Caco-2 (cell line): ENCODE measurements around the gene LRP1B. TPM values are rescaled to one million over a fixed set of nuclear protein-coding genes. Genes with fewer than 3 reads are reported as not detected.

ENCODE experiments used
- BruUV-seq: library from RNA; stranded (reverse); fragments of 400-500 nt; replicated peaks from 2 replicates; lab custom pipeline; 2021; lab: Mats Ljungman, UMichigan
- CTCF ChIA-PET: fragments of 300-600 bp; sonication (Branson Sonifier 250); formaldehyde crosslinking; loops from one replicate; lab custom pipeline; 2022; ENCODE audit warnings: antibody characterized with exemption; lab: Charles Lee
- POLR2A ChIA-PET: fragments of 300-600 bp; sonication (Branson Sonifier 250); formaldehyde crosslinking; loops from one replicate; lab custom pipeline; 2022; ENCODE audit warnings: antibody characterized with exemption; lab: Charles Lee
- DNase-seq, 2 experiments: peaks; one replicate each; pipeline versions ENCODE4 v3.0.0 to v3.0.0-alpha.2; 2020 to 2022
- H3K27me3 ChIP-seq: replicated peaks from 2 replicates; pipeline ENCODE4 v1.6.0; 2011; ENCODE audit warnings: low read length; ENCODE audit not compliant: control insufficient read depth, insufficient read depth
- H3K36me3 ChIP-seq: 2 replicates; pipeline ENCODE4 v1.5.1; 2011; ENCODE audit warnings: low read length; ENCODE audit not compliant: control insufficient read depth, insufficient read depth
- H3K4me1 ChIP-seq: fragments of 250-450 bp; sonication (Bioruptor Pico); 2 replicates; pipeline ENCODE4 v1.5.1; 2020; ENCODE audit warnings: mild to moderate bottlenecking
- H3K4me3 ChIP-seq: 2 replicates; pipeline ENCODE4 v1.5.1; 2011; ENCODE audit warnings: low read depth, mild to moderate bottlenecking, control low read depth, low read length
- H3K9me3 ChIP-seq: fragments of 250-450 bp; sonication (Bioruptor Pico); 2 replicates; pipeline ENCODE4 v1.5.1; 2020; ENCODE audit warnings: mild to moderate bottlenecking, moderate library complexity
- H3K27ac Mint-ChIP-seq: one replicate; pipeline ENCODE4 v1.8.0; 2022; ENCODE audit warnings: mixed read lengths; ENCODE audit not compliant: unreplicated experiment
- H3K27me3 Mint-ChIP-seq: one replicate; pipeline ENCODE4 v1.8.0; 2022; ENCODE audit warnings: mixed read lengths; ENCODE audit not compliant: insufficient read depth, unreplicated experiment
- H3K36me3 Mint-ChIP-seq: one replicate; pipeline ENCODE4 v1.8.0; 2022; ENCODE audit warnings: mild to moderate bottlenecking, mixed read lengths; ENCODE audit not compliant: insufficient read depth, unreplicated experiment
- H3K4me1 Mint-ChIP-seq: one replicate; pipeline ENCODE4 v1.8.0; 2022; ENCODE audit warnings: low read depth, mixed read lengths; ENCODE audit not compliant: unreplicated experiment
- H3K4me3 Mint-ChIP-seq: one replicate; pipeline ENCODE4 v1.8.0; 2022; ENCODE audit warnings: mild to moderate bottlenecking, moderate library complexity, mixed read lengths; ENCODE audit not compliant: unreplicated experiment
- H3K9me3 Mint-ChIP-seq: one replicate; pipeline ENCODE4 v1.8.0; 2022; ENCODE audit warnings: mixed read lengths; ENCODE audit not compliant: unreplicated experiment
- CTCF ChIP-seq, 2 experiments: fragments of 200-600 bp in 1 of 2; IDR thresholded peaks; 1 replicate in 1 of 2; 2 replicates in 1 of 2; pipeline versions ENCODE4 v1.5.1 to v1.8.0; 2011 to 2022; ENCODE audit warnings: antibody characterized with exemption in 1 of 2, control low read depth in 1 of 2, inconsistent platforms in 1 of 2, low read depth in 1 of 2, low read length in 1 of 2, mild to moderate bottlenecking in 1 of 2, moderate library complexity in 1 of 2; ENCODE audit not compliant: insufficient read depth in 1 of 2, severe bottlenecking in 1 of 2, unreplicated experiment in 1 of 2
- intact Hi-C: fragments of 100-400 bp; cut with micrococcal nuclease; formaldehyde crosslinking; loops from one replicate; pipeline ENCODE4 v1.10.0; 2022; ENCODE audit not compliant: unreplicated experiment
- total RNA-seq: library from RNA; stranded (reverse); gene quantifications from 2 replicates; pipeline ENCODE4 v1.2.3, GENCODE V29; 2022

LRP1B gene
- total RNA-seq, 1 experiment from 2014 or later: not detected

GRCh38 chr2:140363131-140363530 is 1767.7 kb downstream of the LRP1B start:
- Histone ChIP-seq H3K4me3 (no peak overlapping the region), H3K36me3 (no peaks in the 10 kb centered on the region), H3K4me1 (no peaks in the 10 kb centered on the region), H3K27me3 (no peaks in the 10 kb centered on the region), H3K9me3 (no peaks in the 10 kb centered on the region)
- no peak for TF ChIP-seq CTCF (IDR thresholded peaks at IDR 0.05; ENCODE audit: insufficient read depth in 1 of 2, low read depth in 1 of 2, low read length in 1 of 2, severe bottlenecking in 1 of 2, unreplicated experiment in 1 of 2)
- Mint-ChIP-seq H3K27ac (no peak overlapping the region), H3K4me1 (no peaks in the 10 kb centered on the region), H3K36me3 (no peaks in the 10 kb centered on the region), H3K27me3 (peaks cover 9% of the 10 kb centered on the region), H3K4me3 (no peak overlapping the region), H3K9me3 (no peaks in the 10 kb centered on the region)
- POLR2A ChIA-PET: no interaction called here
- CTCF ChIA-PET: no interaction called here
- intact Hi-C loops: no loop called here
- no TSS peak for BruUV-seq
- no peak for DNase-seq

DNA sequence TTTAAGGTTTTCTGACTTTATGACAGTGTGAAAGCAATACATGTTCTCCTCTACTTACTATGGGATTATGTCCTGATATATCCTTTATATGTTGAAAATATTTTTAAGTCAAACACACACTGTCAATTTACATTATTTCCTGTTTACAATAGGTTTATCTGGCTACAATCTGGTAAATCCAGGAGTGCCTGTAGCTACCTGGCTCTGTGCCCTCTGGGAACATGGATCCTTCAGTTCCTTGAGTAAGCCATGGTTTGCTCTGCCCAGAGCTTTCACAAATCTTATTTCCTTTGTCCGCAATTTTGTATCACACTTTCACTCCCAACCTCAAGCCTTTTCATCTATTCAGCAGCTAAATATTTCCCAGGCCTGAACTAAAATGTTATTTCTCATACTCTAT is 1768.5 kb downstream of the LRP1B start:
- Histone ChIP-seq H3K27me3 (no peaks in the 10 kb centered on the region), H3K9me3 (no peaks in the 10 kb centered on the region), H3K4me1 (no peaks in the 10 kb centered on the region), H3K36me3 (no peaks in the 10 kb centered on the region), H3K4me3 (no peak overlapping the region)
- H3K9me3 Mint-ChIP-seq: no peaks in the 10 kb centered on the region
- H3K4me3 Mint-ChIP-seq: no peak overlapping the region
- ChIA-PET POLR2A (no interaction called here), CTCF (no interaction called here)
- intact Hi-C loops: no loop called here
- no peaks in the 10 kb centered on the region for H3K4me1 Mint-ChIP-seq
- peaks cover 9% of the 10 kb centered on the region for H3K27me3 Mint-ChIP-seq
- no peak for DNase-seq
- H3K27ac Mint-ChIP-seq: no peak overlapping the region
- TF ChIP-seq CTCF (IDR thresholded peaks at IDR 0.05; ENCODE audit: insufficient read depth in 1 of 2, low read depth in 1 of 2, low read length in 1 of 2, severe bottlenecking in 1 of 2, unreplicated experiment in 1 of 2): no peak
- no TSS peak for BruUV-seq
- no peaks in the 10 kb centered on the region for H3K36me3 Mint-ChIP-seq

DNA sequence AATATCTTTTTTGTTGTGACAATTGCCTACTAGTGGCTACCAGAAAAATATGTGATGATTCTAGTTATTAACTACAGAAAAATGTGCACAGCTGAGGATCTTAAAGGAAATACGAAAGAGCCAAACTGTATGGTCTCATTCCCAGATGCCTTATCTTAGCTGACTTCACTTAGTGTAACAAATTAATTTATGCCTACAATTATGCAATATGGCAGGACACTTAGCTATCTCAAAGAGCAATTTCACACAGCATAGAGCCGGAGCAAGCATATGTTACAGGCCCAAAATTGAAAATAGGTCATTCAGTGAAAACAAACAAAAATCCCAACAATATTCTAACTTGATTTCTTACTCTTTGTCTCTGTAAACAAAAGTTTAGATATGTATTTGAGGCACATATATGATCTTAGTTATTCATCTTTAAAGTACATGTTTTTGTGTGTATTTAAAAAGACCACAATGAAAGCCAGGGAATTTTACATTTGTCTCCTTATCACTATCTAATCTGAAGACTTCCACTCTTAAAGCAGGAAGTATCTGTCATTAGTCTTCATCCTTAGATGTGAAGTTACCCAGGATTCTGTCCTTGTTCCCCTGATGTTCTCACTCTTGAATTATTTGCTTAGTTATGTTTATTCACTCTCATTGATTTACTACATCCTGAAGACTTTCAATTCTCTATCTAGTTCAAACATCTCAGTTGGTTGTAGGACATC is 1771.6 kb downstream of the LRP1B start:
- CTCF ChIA-PET: no interaction called here
- DNase-seq: no peak
- no peaks in the 10 kb centered on the region for H3K27me3 Mint-ChIP-seq
- H3K36me3 Mint-ChIP-seq: no peaks in the 10 kb centered on the region
- no peak overlapping the region for H3K4me3 Mint-ChIP-seq
- no peak overlapping the region for H3K27ac Mint-ChIP-seq
- BruUV-seq: no TSS peak
- no peak for TF ChIP-seq CTCF (IDR thresholded peaks at IDR 0.05; ENCODE audit: insufficient read depth in 1 of 2, low read depth in 1 of 2, low read length in 1 of 2, severe bottlenecking in 1 of 2, unreplicated experiment in 1 of 2)
- Histone ChIP-seq H3K36me3 (no peaks in the 10 kb centered on the region), H3K27me3 (no peaks in the 10 kb centered on the region), H3K9me3 (no peaks in the 10 kb centered on the region), H3K4me1 (no peaks in the 10 kb centered on the region), H3K4me3 (no peak overlapping the region)
- intact Hi-C loops: no loop called here
- no peaks in the 10 kb centered on the region for H3K4me1 Mint-ChIP-seq
- H3K9me3 Mint-ChIP-seq: no peaks in the 10 kb centered on the region
- POLR2A ChIA-PET: no interaction called here
